Transverse colon (tissue), 4 donors: ENCODE results near the gene NCAPD2. TPM values are rescaled to one million over a fixed set of nuclear protein-coding genes. Genes with fewer than 3 reads are reported as not detected.

Source experiments
- DNase-seq: peaks from one replicate; pipeline ENCODE4 v3.0.0-alpha.2; 2019
- H3K27ac ChIP-seq, 4 donors: fragments of 200-600 bp; sonication (generic); 2 replicates each; pipeline ENCODE4 v1.5.1; 2016 to 2018; ENCODE audit warnings: inconsistent platforms in 4 of 4
- H3K27me3 ChIP-seq: fragments of 200-600 bp; sonication (generic); 2 replicates; pipeline ENCODE4 v1.5.1; 2017; ENCODE audit warnings: inconsistent platforms
- H3K36me3 ChIP-seq, 4 donors: fragments of 200-600 bp; sonication (generic); 2 replicates each; pipeline ENCODE4 v1.5.1; 2017 to 2019; ENCODE audit warnings: inconsistent platforms in 4 of 4
- H3K4me1 ChIP-seq, 4 donors: fragments of 200-600 bp; sonication (generic); 2 replicates each; pipeline ENCODE4 v1.5.1; 2017 to 2020; ENCODE audit warnings: inconsistent platforms in 4 of 4
- H3K4me3 ChIP-seq, 4 donors: fragments of 200-600 bp; sonication (generic); 1 replicate in 1 of 4; 2 replicates in 3 of 4; pipeline versions ENCODE4 v1.5.1 to v1.6.1; 2017 to 2019; ENCODE audit warnings: inconsistent platforms in 4 of 4
- H3K9me3 ChIP-seq, 2 donors: fragments of 200-600 bp; sonication (generic); 2 replicates each; pipeline ENCODE4 v1.5.1; 2017 to 2019; ENCODE audit warnings: inconsistent platforms in 2 of 2
- CTCF ChIP-seq, 5 experiments: fragments of 200-600 bp in 3 of 5; fragments of 450-650 bp in 2 of 5; sonication (generic) in 3 of 5; IDR thresholded peaks; 1 replicate in 2 of 5; 2 replicates in 3 of 5; pipeline ENCODE4 v1.5.1; 2016 to 2017; ENCODE audit warnings: antibody characterized with exemption in 5 of 5, inconsistent platforms in 3 of 5, mild to moderate bottlenecking in 2 of 5, moderate library complexity in 1 of 5
- EP300 ChIP-seq: sonication (generic); formaldehyde crosslinking; IDR thresholded peaks from one replicate; pipeline ENCODE4 v1.6.1; 2017; ENCODE audit warnings: antibody characterized with exemption, low read depth
- POLR2A ChIP-seq: fragments of 450-650 bp; IDR thresholded peaks from one replicate; pipeline ENCODE4 v1.6.1; 2016; ENCODE audit warnings: antibody characterized with exemption, mild to moderate bottlenecking, moderate library complexity
- POLR2AphosphoS5 ChIP-seq, 3 donors: sonication (generic); formaldehyde crosslinking; IDR thresholded peaks; one replicate each; pipeline ENCODE4 v1.6.1; 2016; ENCODE audit warnings: antibody characterized with exemption in 3 of 3
- WGBS, 2 donors: methylation state at CpG; one replicate each; pipeline ENCODE4 v1.1.5; 2018; ENCODE audit warnings: low coverage in 1 of 2; 5-methylcytosine and 5-hydroxymethylcytosine counted together
- in situ Hi-C, 4 donors: fragments of 200-750 bp; cut with MboI; loops; one replicate each; pipeline versions ENCODE4 v1.15.0 to v1.15.1; 2017; ENCODE audit warnings: low sequenced_read_pairs in 3 of 4, low pct_ligation_motif_present in 1 of 4, low pct_unique_long_range_greater_than_20kb in 1 of 4
- intact Hi-C: fragments of 100-400 bp; cut with DNase I; formaldehyde crosslinking; loops from one replicate; pipeline ENCODE4 v1.15.1; 2023; ENCODE audit warnings: low total_unique reads
- total RNA-seq, 4 donors: library from RNA; depleted of rRNA; stranded (reverse); fragments of >200 nt; gene quantifications; one replicate each; pipeline ENCODE4 v1.1.0, GENCODE V29; 2016

Gene NCAPD2
- total RNA-seq, 4 donors from 2014 or later, result 18.3 to 20.2 (median 19.2) TPM

GRCh38 chr12:6452245-6452943 lies 41.5 kb upstream of the NCAPD2 start:
- Histone ChIP-seq H3K27ac (peak overlapping the region; percentile 97 to 99 (median 98)), H3K4me3 (peak overlapping the region; percentile 65 to 78 (median 73)), H3K9me3 (no peaks in the 10 kb centered on the region), H3K4me1 (peaks cover 16 to 34% (median 26%) of the 10 kb centered on the region in 4 donors), H3K27me3 (no peaks in the 10 kb centered on the region), H3K36me3 (peaks cover 0 to 8% (median 3%) of the 10 kb centered on the region in 4 donors)
- TF ChIP-seq POLR2A (no peak), POLR2AphosphoS5 (IDR thresholded peaks at IDR 0.05) (no peak), CTCF (IDR thresholded peaks at IDR 0.05) (no peak), EP300 (no peak)
- in situ Hi-C loops, result loop anchor here in 3 of 4 donors (10.0 to 25.0 kb wide), 2 partner anchors 115 to 118 kb away; partner anchors contain the start of gene TNFRSF1A (in 2 of the 3)
- peak; percentile 68 for DNase-seq
- 3 to 7% methylated on average over 2 to 9 of the region's 9 CpGs for WGBS, 2 donors
- intact Hi-C loops, result no loop called here

GRCh38 chr12:6452944-6453630 lies 40.8 kb upstream of the NCAPD2 start:
- TF ChIP-seq CTCF (IDR thresholded peaks at IDR 0.05) (no peak), POLR2AphosphoS5 (IDR thresholded peaks at IDR 0.05) (peak; percentile 27 to 57 (median 36)), EP300 (no peak), POLR2A (peak; percentile 42)
- H3K27me3 ChIP-seq, result no peaks in the 10 kb centered on the region
- intact Hi-C loops, result no loop called here
- peaks cover 16 to 34% (median 26%) of the 10 kb centered on the region in 4 donors for H3K4me1 ChIP-seq
- DNase-seq, result peak; percentile 76
- 31% methylated on average over 17 of the region's 17 CpGs; no CpG with 5 or more reads in 1 of the 2 donors for WGBS, 2 donors
- no peaks in the 10 kb centered on the region for H3K9me3 ChIP-seq
- H3K4me3 ChIP-seq, result peak overlapping the region in 3 of 4 donors; percentile 65 to 78 (median 73)
- H3K27ac ChIP-seq, result peak overlapping the region; percentile 97 to 99 (median 98)
- in situ Hi-C loops, result loop anchor here in 3 of 4 donors (10.0 to 25.0 kb wide), 2 partner anchors 116 to 118 kb away; partner anchors contain the start of gene TNFRSF1A (in 2 of the 3)
- H3K36me3 ChIP-seq, result peaks cover 0 to 13% (median 3%) of the 10 kb centered on the region in 4 donors

- WGBS, 2 donors, result 85% methylated on average over 9 of the region's 12 CpGs; no CpG with 5 or more reads in 1 of the 2 donors
- peaks cover 0 to 47% (median 16%) of the 10 kb centered on the region in 4 donors for H3K36me3 ChIP-seq
- TF ChIP-seq POLR2AphosphoS5 (IDR thresholded peaks at IDR 0.05) (no peak), EP300 (no peak), CTCF (IDR thresholded peaks at IDR 0.05) (no peak), POLR2A (no peak)
- H3K9me3 ChIP-seq, result no peaks in the 10 kb centered on the region
- peaks cover 7 to 24% (median 14%) of the 10 kb centered on the region in 4 donors for H3K4me1 ChIP-seq
- H3K27ac ChIP-seq, result no peak overlapping the region
- H3K4me3 ChIP-seq, result no peak overlapping the region
- no peaks in the 10 kb centered on the region for H3K27me3 ChIP-seq
- DNase-seq, result no peak
- intact Hi-C loops (no loop called here), in situ Hi-C loops (loop anchor here in 3 of 4 donors (10.0 to 25.0 kb wide), 2 partner anchors 120 to 123 kb away; partner anchors contain the start of gene TNFRSF1A (in 2 of the 3))
Measured at GRCh38 chr12:6457220-6457945, 36.5 kb upstream of the NCAPD2 start.
